WTC11 (cell line): ENCODE measurements around the gene TAF1B. TPM values are rescaled to one million over a fixed set of nuclear protein-coding genes. Genes with fewer than 3 reads are reported as not detected.

Source experiments
- ATAC-seq: fragments of 200-7000 bp; cut with Tn5 transposase; 2 replicates; pipeline ENCODE4 v1.10.0; 2021; ENCODE audit warnings: mild to moderate bottlenecking, moderate library complexity
- CTCF ChIA-PET: fragments of 300-600 bp; sonication (Branson Sonifier 250); formaldehyde crosslinking; loops from one replicate; lab custom pipeline; 2021; ENCODE audit warnings: antibody characterized with exemption; lab: Charles Lee
- POLR2A ChIA-PET: fragments of 350-600 bp; sonication (Branson Sonifier 250); formaldehyde crosslinking; loops from one replicate; lab custom pipeline; 2021; ENCODE audit warnings: antibody characterized with exemption; lab: Charles Lee
- DNase-seq: peaks from one replicate; pipeline ENCODE4 v3.0.0; 2021; ENCODE audit warnings: low spot score
- H3K27ac Mint-ChIP-seq: 2 replicates; pipeline ENCODE4 v1.8.0; 2021; ENCODE audit warnings: mixed read lengths
- H3K27me3 Mint-ChIP-seq: 2 replicates; pipeline ENCODE4 v1.8.0; 2021; ENCODE audit warnings: low read depth, mild to moderate bottlenecking, moderate library complexity, mixed read lengths
- H3K36me3 Mint-ChIP-seq: 2 replicates; pipeline ENCODE4 v1.8.0; 2021; ENCODE audit warnings: mixed read lengths
- H3K4me1 Mint-ChIP-seq: 2 replicates; pipeline ENCODE4 v1.8.0; 2022; ENCODE audit warnings: mixed read lengths
- H3K4me3 Mint-ChIP-seq: 2 replicates; pipeline ENCODE4 v1.8.0; 2021; ENCODE audit warnings: mild to moderate bottlenecking, moderate library complexity, mixed read lengths
- H3K9me3 Mint-ChIP-seq: 2 replicates; pipeline ENCODE4 v1.8.0; 2021; ENCODE audit warnings: mixed read lengths
- ATF1 ChIP-seq: sonication (generic); formaldehyde crosslinking; IDR thresholded peaks from 2 replicates; pipeline ENCODE4 v1.8.1; 2023; ENCODE audit warnings: mild to moderate bottlenecking, moderate library complexity, missing genetic modification reagents
- CBFB ChIP-seq: sonication (generic); formaldehyde crosslinking; IDR thresholded peaks from 2 replicates; pipeline ENCODE4 v1.8.1; 2022; ENCODE audit warnings: mild to moderate bottlenecking, low read depth, missing genetic modification reagents
- CREB1 ChIP-seq: sonication (generic); formaldehyde crosslinking; IDR thresholded peaks from 2 replicates; pipeline ENCODE4 v1.8.0; 2023; ENCODE audit warnings: mild to moderate bottlenecking, missing genetic modification reagents
- CREM ChIP-seq: sonication (generic); formaldehyde crosslinking; IDR thresholded peaks from 2 replicates; pipeline ENCODE4 v1.8.1; 2022; ENCODE audit warnings: mild to moderate bottlenecking, missing genetic modification reagents, moderate library complexity
- E2F1 ChIP-seq: sonication (generic); formaldehyde crosslinking; IDR thresholded peaks from 2 replicates; pipeline ENCODE4 v1.8.0; 2022; ENCODE audit warnings: mild to moderate bottlenecking, missing genetic modification reagents
- ELF4 ChIP-seq: sonication (generic); formaldehyde crosslinking; IDR thresholded peaks from 2 replicates; pipeline ENCODE4 v1.8.1; 2022; ENCODE audit warnings: low read depth, mild to moderate bottlenecking, moderate library complexity, missing genetic modification reagents
- FOXJ3 ChIP-seq: sonication (generic); formaldehyde crosslinking; IDR thresholded peaks from 2 replicates; pipeline ENCODE4 v1.9.0; 2021; ENCODE audit warnings: missing genetic modification reagents, mild to moderate bottlenecking, borderline replicate concordance
- FOXP1 ChIP-seq: sonication (generic); formaldehyde crosslinking; IDR thresholded peaks from 2 replicates; pipeline ENCODE4 v1.8.0; 2022; ENCODE audit warnings: missing genetic modification reagents, mild to moderate bottlenecking, moderate library complexity, borderline replicate concordance
- GABPB1 ChIP-seq: sonication (generic); formaldehyde crosslinking; IDR thresholded peaks from 2 replicates; pipeline ENCODE4 v1.8.1; 2023; ENCODE audit warnings: mild to moderate bottlenecking, missing genetic modification reagents
- HMGXB4 ChIP-seq: sonication (generic); formaldehyde crosslinking; IDR thresholded peaks from 2 replicates; pipeline ENCODE4 v1.8.1; 2023; ENCODE audit warnings: mild to moderate bottlenecking, moderate library complexity, missing genetic modification reagents
- JUN ChIP-seq: sonication (generic); formaldehyde crosslinking; IDR thresholded peaks from 2 replicates; pipeline ENCODE4 v1.8.0; 2023; ENCODE audit warnings: mild to moderate bottlenecking, missing genetic modification reagents
- MAX ChIP-seq: sonication (generic); formaldehyde crosslinking; IDR thresholded peaks from 2 replicates; pipeline ENCODE4 v1.8.0; 2022; ENCODE audit warnings: mild to moderate bottlenecking, missing genetic modification reagents
- NFE2L1 ChIP-seq: sonication (generic); formaldehyde crosslinking; IDR thresholded peaks from 2 replicates; pipeline ENCODE4 v1.8.1; 2023; ENCODE audit warnings: missing genetic modification reagents
- SOX15 ChIP-seq: fragments of 250-450 bp; sonication (Bioruptor Pico); IDR thresholded peaks from 2 replicates; pipeline ENCODE4 v1.9.0; 2021; ENCODE audit warnings: mild to moderate bottlenecking
- ZBTB21 ChIP-seq: sonication (generic); formaldehyde crosslinking; IDR thresholded peaks from 2 replicates; pipeline ENCODE4 v1.8.1; 2023; ENCODE audit warnings: mild to moderate bottlenecking, missing genetic modification reagents, borderline replicate concordance
- ZNF121 ChIP-seq: sonication (generic); formaldehyde crosslinking; IDR thresholded peaks from 2 replicates; pipeline ENCODE4 v1.8.0; 2023; ENCODE audit warnings: missing genetic modification reagents
- ZNF138 ChIP-seq: sonication (generic); formaldehyde crosslinking; conservative IDR thresholded peaks from 2 replicates; pipeline ENCODE4 v1.8.1; 2022; ENCODE audit warnings: mild to moderate bottlenecking, moderate library complexity, missing genetic modification reagents
- ZNF263 ChIP-seq: sonication (generic); formaldehyde crosslinking; IDR thresholded peaks from 2 replicates; pipeline ENCODE4 v1.8.1; 2022; ENCODE audit warnings: low read depth, mild to moderate bottlenecking, moderate library complexity, missing genetic modification reagents
- ZNF423 ChIP-seq: fragments of 250-450 bp; sonication (Bioruptor Pico); IDR thresholded peaks from 2 replicates; pipeline ENCODE4 v2.1.2; 2022; ENCODE audit warnings: mild to moderate bottlenecking, moderate library complexity
- ZNF425 ChIP-seq: fragments of 250-450 bp; sonication (Bioruptor Pico); conservative IDR thresholded peaks from 2 replicates; pipeline ENCODE4 v1.9.0; 2021; ENCODE audit warnings: mild to moderate bottlenecking
- total RNA-seq: library from RNA; stranded (reverse); gene quantifications from 3 replicates; pipeline ENCODE4 v1.2.3, GENCODE V29; 2021
- TF ChIP-seq, protein P1 (sequence below): fragments of 250-450 bp; sonication (Bioruptor Pico); IDR thresholded peaks from 2 replicates; pipeline ENCODE4 v1.9.0; 2021; ENCODE audit warnings: mild to moderate bottlenecking
- TF ChIP-seq, protein P2 (sequence below): sonication (generic); formaldehyde crosslinking; IDR thresholded peaks from 2 replicates; pipeline ENCODE4 v1.8.1; 2023; ENCODE audit warnings: mild to moderate bottlenecking, missing genetic modification reagents, moderate library complexity
- TF ChIP-seq, protein P3 (sequence below): fragments of 250-450 bp; sonication (Bioruptor Pico); IDR thresholded peaks from 2 replicates; pipeline ENCODE4 v1.9.0; 2021; ENCODE audit warnings: moderate library complexity, mild to moderate bottlenecking, inconsistent platforms, borderline replicate concordance

TAF1B gene
- total RNA-seq, 1 experiment from 2014 or later = 28.8 TPM

- no peak for DNase-seq
- no peak for TF ChIP-seq CBFB (CRISPR knock-in tag)
- TF ChIP-seq ZNF423 = no peak
- TF ChIP-seq MAX (CRISPR knock-in tag) = no peak
- TF ChIP-seq CREM = no peak
- TF ChIP-seq, protein P1, sequence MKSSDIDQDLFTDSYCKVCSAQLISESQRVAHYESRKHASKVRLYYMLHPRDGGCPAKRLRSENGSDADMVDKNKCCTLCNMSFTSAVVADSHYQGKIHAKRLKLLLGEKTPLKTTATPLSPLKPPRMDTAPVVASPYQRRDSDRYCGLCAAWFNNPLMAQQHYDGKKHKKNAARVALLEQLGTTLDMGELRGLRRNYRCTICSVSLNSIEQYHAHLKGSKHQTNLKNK (CRISPR knock-in tag) = no peak
- no peak for TF ChIP-seq ZBTB21 (CRISPR knock-in tag)
- TF ChIP-seq ZNF121 (CRISPR knock-in tag) = no peak
- no peak for TF ChIP-seq JUN (CRISPR knock-in tag)
- no peak for TF ChIP-seq FOXP1 (CRISPR knock-in tag)
- no peak for TF ChIP-seq ATF1 (CRISPR knock-in tag)
- TF ChIP-seq, all 79 proteins: peak for 0
- no peaks in the 10 kb centered on the region for H3K36me3 Mint-ChIP-seq
- H3K4me3 Mint-ChIP-seq = no peak overlapping the region
- ATAC-seq = no peak
- no peaks in the 10 kb centered on the region for H3K9me3 Mint-ChIP-seq
- H3K27me3 Mint-ChIP-seq = peaks cover 41% of the 10 kb centered on the region
- POLR2A ChIA-PET = no interaction called here
- no peak overlapping the region for H3K27ac Mint-ChIP-seq
- peaks cover 19% of the 10 kb centered on the region for H3K4me1 Mint-ChIP-seq
- CTCF ChIA-PET = no interaction called here
Measured at GRCh38 chr2:9954136-9954535, 110.9 kb downstream of the TAF1B start.

GRCh38 chr2:9958057-9958456, 114.8 kb downstream of the TAF1B start:
- Mint-ChIP-seq H3K27me3 (peaks cover 15% of the 10 kb centered on the region), H3K4me1 (peaks cover 2% of the 10 kb centered on the region; the same call in 1 of the 2 replicates), H3K9me3 (no peaks in the 10 kb centered on the region), H3K27ac (no peak overlapping the region), H3K36me3 (no peaks in the 10 kb centered on the region), H3K4me3 (no peak overlapping the region)
- ChIA-PET POLR2A (no interaction called here), CTCF (interaction anchor here (0.7 to 1.4 kb wide), 2 partner anchors 14 to 26 kb away, joined by 3 to 8 read pairs; no protein-coding TSS in a partner anchor)
- ATAC-seq = no peak
- no peak for DNase-seq
- TF ChIP-seq ELF4 (CRISPR knock-in tag) = no peak
- TF ChIP-seq NFE2L1 (CRISPR knock-in tag) = no peak
- TF ChIP-seq SOX15 = no peak
- no peak for TF ChIP-seq E2F1 (CRISPR knock-in tag)
- TF ChIP-seq ZNF263 = no peak

DNA sequence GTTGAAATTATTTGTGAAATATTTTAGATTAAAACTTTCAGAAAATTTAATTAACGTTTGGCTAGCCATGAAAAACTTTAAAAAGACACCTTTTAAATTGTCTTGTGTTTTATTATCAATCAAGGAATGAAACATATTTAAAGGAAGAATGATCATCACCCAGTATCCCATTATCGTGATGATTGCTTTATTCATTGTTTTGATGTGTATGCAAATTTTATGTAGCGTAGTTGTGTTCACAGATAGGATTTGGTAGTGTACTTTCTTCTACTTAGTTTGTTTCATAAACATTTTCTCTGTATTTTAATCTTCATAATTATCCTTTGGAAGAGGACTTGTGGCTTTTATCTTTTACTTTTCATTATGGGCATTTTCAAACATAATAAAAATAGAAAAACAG, 116.0 kb downstream of the TAF1B start:
- DNase-seq (no peak), ATAC-seq (no peak)
- no peaks in the 10 kb centered on the region for H3K36me3 Mint-ChIP-seq
- POLR2A ChIA-PET = no interaction called here
- H3K9me3 Mint-ChIP-seq = no peaks in the 10 kb centered on the region
- peaks cover 5% of the 10 kb centered on the region for H3K27me3 Mint-ChIP-seq
- H3K4me1 Mint-ChIP-seq = peaks cover under 1% of the 10 kb centered on the region; the same call in 1 of the 2 replicates
- CTCF ChIA-PET = no interaction called here
- H3K27ac Mint-ChIP-seq = no peak overlapping the region
- no peak overlapping the region for H3K4me3 Mint-ChIP-seq
- TF ChIP-seq MAX (CRISPR knock-in tag) (no peak), ZNF425 (CRISPR knock-in tag) (no peak), CREB1 (CRISPR knock-in tag) (no peak), FOXJ3 (CRISPR knock-in tag) (no peak), ZNF138 (no peak), ZNF263 (no peak), HMGXB4 (CRISPR knock-in tag) (no peak), GABPB1 (CRISPR knock-in tag) (no peak)
- TF ChIP-seq, protein P2, sequence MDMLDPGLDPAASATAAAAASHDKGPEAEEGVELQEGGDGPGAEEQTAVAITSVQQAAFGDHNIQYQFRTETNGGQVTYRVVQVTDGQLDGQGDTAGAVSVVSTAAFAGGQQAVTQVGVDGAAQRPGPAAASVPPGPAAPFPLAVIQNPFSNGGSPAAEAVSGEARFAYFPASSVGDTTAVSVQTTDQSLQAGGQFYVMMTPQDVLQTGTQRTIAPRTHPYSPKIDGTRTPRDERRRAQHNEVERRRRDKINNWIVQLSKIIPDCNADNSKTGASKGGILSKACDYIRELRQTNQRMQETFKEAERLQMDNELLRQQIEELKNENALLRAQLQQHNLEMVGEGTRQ (CRISPR knock-in tag) = no peak
- TF ChIP-seq, protein P3, sequence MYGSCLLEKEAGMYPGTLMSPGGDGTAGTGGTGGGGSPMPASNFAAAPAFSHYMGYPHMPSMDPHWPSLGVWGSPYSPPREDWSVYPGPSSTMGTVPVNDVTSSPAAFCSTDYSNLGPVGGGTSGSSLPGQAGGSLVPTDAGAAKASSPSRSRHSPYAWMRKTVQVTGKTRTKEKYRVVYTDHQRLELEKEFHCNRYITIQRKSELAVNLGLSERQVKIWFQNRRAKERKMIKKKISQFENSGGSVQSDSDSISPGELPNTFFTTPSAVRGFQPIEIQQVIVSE (CRISPR knock-in tag) = no peak
